HepG2 (cell line): ENCODE results near the gene SGMS1. TPM values are rescaled to one million over a fixed set of nuclear protein-coding genes. Genes with fewer than 3 reads are reported as not detected.
A peak's percentile ranks its signal among the peaks of the same experiment; 100 is the strongest.

Source experiments
- ADNP ChIP-seq: sonication (generic); formaldehyde crosslinking; IDR thresholded peaks from 2 replicates; pipeline ENCODE4 v1.4.0; 2020; ENCODE audit warnings: missing genetic modification reagents
- ARHGAP35 ChIP-seq: sonication (generic); formaldehyde crosslinking; IDR thresholded peaks from 2 replicates; pipeline ENCODE4 v1.9.0; 2022; ENCODE audit warnings: mild to moderate bottlenecking, inconsistent platforms, moderate library complexity, missing genetic modification reagents, borderline replicate concordance
- CBX5 ChIP-seq: sonication (generic); formaldehyde crosslinking; IDR thresholded peaks from 2 replicates; pipeline ENCODE4 v1.4.0; 2020; ENCODE audit warnings: missing genetic modification reagents, borderline replicate concordance
- ELF1 ChIP-seq: sonication (generic); formaldehyde crosslinking; IDR thresholded peaks from 2 replicates; pipeline ENCODE4 v1.4.0; 2020; ENCODE audit warnings: missing genetic modification reagents
- ERF ChIP-seq: IDR thresholded peaks from 2 replicates; pipeline ENCODE4 v1.6.1; 2018; ENCODE audit warnings: missing biosample characterization, missing genetic modification reagents
- JUN ChIP-seq: sonication (generic); formaldehyde crosslinking; IDR thresholded peaks from 2 replicates; pipeline ENCODE4 v1.4.0; 2020; ENCODE audit warnings: mild to moderate bottlenecking, missing genetic modification reagents
- LCORL ChIP-seq, 2 experiments: fragments of 450-650 bp in 1 of 2; sonication (generic) in 1 of 2; formaldehyde crosslinking in 1 of 2; IDR thresholded peaks; 2 replicates each; pipeline versions ENCODE4 v1.5.0 to v1.6.1; 2017 to 2020; ENCODE audit warnings: antibody characterized with exemption in 1 of 2, missing genetic modification reagents in 1 of 2
- MTA1 ChIP-seq: sonication (generic); formaldehyde crosslinking; IDR thresholded peaks from 2 replicates; pipeline ENCODE4 v1.4.0; 2020; ENCODE audit warnings: missing genetic modification reagents, mild to moderate bottlenecking, borderline replicate concordance
- PAF1 ChIP-seq: IDR thresholded peaks from 2 replicates; pipeline ENCODE4 v1.6.1; 2016; ENCODE audit warnings: missing genetic modification reagents, missing compliant biosample characterization
- SALL2 ChIP-seq: sonication (generic); formaldehyde crosslinking; IDR thresholded peaks from 2 replicates; pipeline ENCODE4 v1.8.1; 2023; ENCODE audit warnings: mild to moderate bottlenecking, missing genetic modification reagents, inconsistent platforms
- SNAI1 ChIP-seq: sonication (generic); formaldehyde crosslinking; IDR thresholded peaks from 2 replicates; pipeline ENCODE4 v1.5.0; 2020; ENCODE audit warnings: mild to moderate bottlenecking, missing genetic modification reagents, borderline replicate concordance
- STAG1 ChIP-seq: sonication (generic); formaldehyde crosslinking; IDR thresholded peaks from 2 replicates; pipeline ENCODE4 v1.4.0; 2020; ENCODE audit warnings: missing genetic modification reagents
- SUZ12 ChIP-seq: fragments of 150-350 bp; IDR thresholded peaks from 2 replicates; pipeline ENCODE4 v1.6.1; 2014; ENCODE audit warnings: low read depth, low read length
- TP53 ChIP-seq: sonication (generic); formaldehyde crosslinking; conservative IDR thresholded peaks from 2 replicates; pipeline ENCODE4 v1.4.0; 2020; ENCODE audit warnings: missing genetic modification reagents
- ZFP36L1 ChIP-seq: sonication (generic); formaldehyde crosslinking; IDR thresholded peaks from 2 replicates; pipeline ENCODE4 v1.8.0; 2022; ENCODE audit warnings: mild to moderate bottlenecking, missing genetic modification reagents, moderate library complexity
- ZFYVE20 ChIP-seq: sonication (generic); formaldehyde crosslinking; IDR thresholded peaks from 2 replicates; pipeline ENCODE4 v1.8.0; 2023; ENCODE audit warnings: low read depth, mild to moderate bottlenecking, moderate library complexity, missing genetic modification reagents, borderline replicate concordance
- ZNF253 ChIP-seq: sonication (generic); formaldehyde crosslinking; IDR thresholded peaks from 2 replicates; pipeline ENCODE4 v1.8.0; 2022; ENCODE audit warnings: mild to moderate bottlenecking, missing genetic modification reagents, borderline replicate concordance
- ZNF317 ChIP-seq: sonication (generic); formaldehyde crosslinking; IDR thresholded peaks from 2 replicates; pipeline ENCODE4 v1.5.0; 2020; ENCODE audit warnings: mild to moderate bottlenecking, missing genetic modification reagents
- ZNF557 ChIP-seq: sonication (generic); formaldehyde crosslinking; IDR thresholded peaks from 2 replicates; pipeline ENCODE4 v1.4.0; 2020; ENCODE audit warnings: missing genetic modification reagents
- ZNF607 ChIP-seq: sonication (generic); formaldehyde crosslinking; IDR thresholded peaks from 2 replicates; pipeline ENCODE4 v1.5.1; 2020; ENCODE audit warnings: missing genetic modification reagents, mild to moderate bottlenecking, borderline replicate concordance
- ZSCAN20 ChIP-seq: sonication (generic); formaldehyde crosslinking; IDR thresholded peaks from 2 replicates; pipeline ENCODE4 v1.4.0; 2020; ENCODE audit warnings: missing genetic modification reagents, mild to moderate bottlenecking, borderline replicate concordance
- polyA plus RNA-seq, 8 experiments: library from polyadenylated mRNA; depleted of rRNA in 3 of 8; stranded (reverse) in 7 of 8; unstranded in 1 of 8; fragments of >200 nt; fragmentation: Illumina TruSeq in 4 of 8; extraction: Trizol in 4 of 8; gene quantifications; 2 replicates each; pipeline versions ENCODE4 v1.2.1 to v1.2.3, GENCODE V29; 2011 to 2016; ENCODE audit warnings: low read depth in 4 of 8, missing spikeins in 1 of 8, mixed read lengths in 1 of 8; ENCODE audit not compliant: insufficient read depth in 1 of 8
- total RNA-seq, 5 experiments: library from RNA; depleted of rRNA; stranded (reverse); fragments of >200 nt; fragmentation: Illumina TruSeq; extraction: Trizol; gene quantifications; 2 replicates each; pipeline ENCODE4 v1.2.3, GENCODE V29; 2016; ENCODE audit warnings: low read depth in 1 of 5
- TF ChIP-seq, protein P1 (sequence below): sonication (generic); formaldehyde crosslinking; IDR thresholded peaks from 2 replicates; pipeline ENCODE4 v1.8.0; 2022; ENCODE audit warnings: missing genetic modification reagents, mild to moderate bottlenecking, moderate library complexity, borderline replicate concordance
- TF ChIP-seq, protein P2 (sequence below): sonication (generic); formaldehyde crosslinking; IDR thresholded peaks from 2 replicates; pipeline ENCODE4 v1.4.0; 2020; ENCODE audit warnings: missing genetic modification reagents

The SGMS1 gene
- total and polyA plus RNA-seq, 2 of the 13 experiments (the other 11 are each of a cell fraction or from before 2014, with no cell fraction given), result 6.5 to 15.1 TPM

DNA sequence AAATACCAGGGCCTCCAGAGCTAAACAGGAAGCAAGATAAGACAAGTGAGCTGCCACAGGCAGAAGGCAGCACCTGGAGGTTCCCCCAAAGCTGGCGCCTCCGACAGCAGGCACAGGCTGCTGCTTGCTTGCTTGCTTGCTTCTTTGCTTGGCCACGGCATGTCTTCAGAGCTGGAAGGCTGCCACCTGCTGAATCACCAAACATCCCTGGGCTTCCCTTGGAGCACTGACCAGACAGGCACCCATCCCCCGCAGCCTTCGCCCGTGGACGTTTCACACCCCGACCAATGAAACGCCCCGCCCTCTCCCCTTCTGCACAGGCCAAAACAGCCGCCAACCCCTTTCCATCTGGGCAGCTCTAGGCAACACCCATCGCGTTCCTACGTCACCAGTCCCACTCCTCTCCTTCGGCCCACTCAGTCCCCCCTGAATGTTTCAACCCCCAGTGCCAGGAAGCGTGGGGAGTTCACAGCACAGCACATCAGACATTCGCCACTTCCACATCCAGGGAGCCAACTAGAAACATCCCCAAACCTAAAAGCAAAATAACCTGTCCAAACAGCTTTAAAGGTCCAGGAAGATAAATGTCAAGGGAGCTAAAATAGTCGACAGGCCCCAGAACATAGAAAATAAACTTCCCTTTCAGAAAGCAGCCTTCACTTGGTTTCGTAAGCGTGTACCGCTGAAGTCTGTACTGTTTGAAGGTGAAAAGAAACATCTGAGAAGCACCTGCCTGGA is 1.6 kb downstream of the SGMS1 start (continued):
- TF ChIP-seq MTA1 (peak; percentile 51; the same call in 1 of the 2 replicates), ADNP (CRISPR knock-in tag) (no peak), SNAI1 (CRISPR knock-in tag) (0 out of 2 replicates have a peak, but pooled peaks have one; percentile 2), ARHGAP35 (CRISPR knock-in tag) (0 out of 2 replicates have a peak, but pooled peaks have one; percentile 22), CBX5 (CRISPR knock-in tag) (0 out of 2 replicates have a peak, but pooled peaks have one; percentile 25), PAF1 (CRISPR knock-in tag) (no peak), JUN (CRISPR knock-in tag) (0 out of 2 replicates have a peak, but pooled peaks have one; percentile 23), ZNF607 (CRISPR knock-in tag) (no peak), ZFYVE20 (no peak), ERF (CRISPR knock-in tag) (no peak), ZFP36L1 (CRISPR knock-in tag) (no peak), ZSCAN20 (CRISPR knock-in tag) (no peak), ZNF253 (CRISPR knock-in tag) (no peak), SUZ12 (no peak), LCORL (IDR thresholded peaks at IDR 0.05) (no peak), LCORL (CRISPR knock-in tag; IDR thresholded peaks at IDR 0.05) (peak; percentile 61), ELF1 (CRISPR knock-in tag) (no peak), SALL2 (CRISPR knock-in tag) (0 out of 2 replicates have a peak, but pooled peaks have one; percentile 29), ZNF557 (CRISPR knock-in tag) (no peak), STAG1 (CRISPR knock-in tag) (peak; percentile 66), ZNF317 (CRISPR knock-in tag) (0 out of 2 replicates have a peak, but pooled peaks have one; percentile 35), TP53 (CRISPR knock-in tag) (no peak)
- TF ChIP-seq, protein P1, sequence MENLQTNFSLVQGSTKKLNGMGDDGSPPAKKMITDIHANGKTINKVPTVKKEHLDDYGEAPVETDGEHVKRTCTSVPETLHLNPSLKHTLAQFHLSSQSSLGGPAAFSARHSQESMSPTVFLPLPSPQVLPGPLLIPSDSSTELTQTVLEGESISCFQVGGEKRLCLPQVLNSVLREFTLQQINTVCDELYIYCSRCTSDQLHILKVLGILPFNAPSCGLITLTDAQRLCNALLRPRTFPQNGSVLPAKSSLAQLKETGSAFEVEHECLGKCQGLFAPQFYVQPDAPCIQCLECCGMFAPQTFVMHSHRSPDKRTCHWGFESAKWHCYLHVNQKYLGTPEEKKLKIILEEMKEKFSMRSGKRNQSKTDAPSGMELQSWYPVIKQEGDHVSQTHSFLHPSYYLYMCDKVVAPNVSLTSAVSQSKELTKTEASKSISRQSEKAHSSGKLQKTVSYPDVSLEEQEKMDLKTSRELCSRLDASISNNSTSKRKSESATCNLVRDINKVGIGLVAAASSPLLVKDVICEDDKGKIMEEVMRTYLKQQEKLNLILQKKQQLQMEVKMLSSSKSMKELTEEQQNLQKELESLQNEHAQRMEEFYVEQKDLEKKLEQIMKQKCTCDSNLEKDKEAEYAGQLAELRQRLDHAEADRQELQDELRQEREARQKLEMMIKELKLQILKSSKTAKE (CRISPR knock-in tag), result no peak
- TF ChIP-seq, protein P2, sequence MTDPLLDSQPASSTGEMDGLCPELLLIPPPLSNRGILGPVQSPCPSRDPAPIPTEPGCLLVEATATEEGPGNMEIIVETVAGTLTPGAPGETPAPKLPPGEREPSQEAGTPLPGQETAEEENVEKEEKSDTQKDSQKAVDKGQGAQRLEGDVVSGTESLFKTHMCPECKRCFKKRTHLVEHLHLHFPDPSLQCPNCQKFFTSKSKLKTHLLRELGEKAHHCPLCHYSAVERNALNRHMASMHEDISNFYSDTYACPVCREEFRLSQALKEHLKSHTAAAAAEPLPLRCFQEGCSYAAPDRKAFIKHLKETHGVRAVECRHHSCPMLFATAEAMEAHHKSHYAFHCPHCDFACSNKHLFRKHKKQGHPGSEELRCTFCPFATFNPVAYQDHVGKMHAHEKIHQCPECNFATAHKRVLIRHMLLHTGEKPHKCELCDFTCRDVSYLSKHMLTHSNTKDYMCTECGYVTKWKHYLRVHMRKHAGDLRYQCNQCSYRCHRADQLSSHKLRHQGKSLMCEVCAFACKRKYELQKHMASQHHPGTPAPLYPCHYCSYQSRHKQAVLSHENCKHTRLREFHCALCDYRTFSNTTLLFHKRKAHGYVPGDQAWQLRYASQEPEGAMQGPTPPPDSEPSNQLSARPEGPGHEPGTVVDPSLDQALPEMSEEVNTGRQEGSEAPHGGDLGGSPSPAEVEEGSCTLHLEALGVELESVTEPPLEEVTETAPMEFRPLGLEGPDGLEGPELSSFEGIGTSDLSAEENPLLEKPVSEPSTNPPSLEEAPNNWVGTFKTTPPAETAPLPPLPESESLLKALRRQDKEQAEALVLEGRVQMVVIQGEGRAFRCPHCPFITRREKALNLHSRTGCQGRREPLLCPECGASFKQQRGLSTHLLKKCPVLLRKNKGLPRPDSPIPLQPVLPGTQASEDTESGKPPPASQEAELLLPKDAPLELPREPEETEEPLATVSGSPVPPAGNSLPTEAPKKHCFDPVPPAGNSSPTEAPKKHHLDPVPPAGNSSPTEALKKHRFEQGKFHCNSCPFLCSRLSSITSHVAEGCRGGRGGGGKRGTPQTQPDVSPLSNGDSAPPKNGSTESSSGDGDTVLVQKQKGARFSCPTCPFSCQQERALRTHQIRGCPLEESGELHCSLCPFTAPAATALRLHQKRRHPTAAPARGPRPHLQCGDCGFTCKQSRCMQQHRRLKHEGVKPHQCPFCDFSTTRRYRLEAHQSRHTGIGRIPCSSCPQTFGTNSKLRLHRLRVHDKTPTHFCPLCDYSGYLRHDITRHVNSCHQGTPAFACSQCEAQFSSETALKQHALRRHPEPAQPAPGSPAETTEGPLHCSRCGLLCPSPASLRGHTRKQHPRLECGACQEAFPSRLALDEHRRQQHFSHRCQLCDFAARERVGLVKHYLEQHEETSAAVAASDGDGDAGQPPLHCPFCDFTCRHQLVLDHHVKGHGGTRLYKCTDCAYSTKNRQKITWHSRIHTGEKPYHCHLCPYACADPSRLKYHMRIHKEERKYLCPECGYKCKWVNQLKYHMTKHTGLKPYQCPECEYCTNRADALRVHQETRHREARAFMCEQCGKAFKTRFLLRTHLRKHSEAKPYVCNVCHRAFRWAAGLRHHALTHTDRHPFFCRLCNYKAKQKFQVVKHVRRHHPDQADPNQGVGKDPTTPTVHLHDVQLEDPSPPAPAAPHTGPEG, result no peak
